GM18907 (cell line): ENCODE measurements around the gene SDE2.
A peak's percentile ranks its signal among the peaks of the same experiment; 100 is the strongest.
"Not testable (repeated sequence)": the region's sequence is repeated elsewhere in the genome, so short reads cannot be mapped to it uniquely, and the experiment has no call there.

Experiments used
- ATAC-seq: cut with Tn5 transposase; IDR thresholded peaks from one replicate; pipeline ENCODE4 v1.9.1; 2021; ENCODE audit warnings: mild to moderate bottlenecking, moderate library complexity; ENCODE audit not compliant: unreplicated experiment

The SDE2 gene

GRCh38 chr1:225944951-225945350 lies 54.2 kb downstream of the SDE2 start:
- ATAC-seq = peak; percentile 66

GRCh38 chr1:225944387-225944786 lies 54.8 kb downstream of the SDE2 start:
- ATAC-seq = no peak

GRCh38 chr1:225943582-225943981 lies 55.6 kb downstream of the SDE2 start:
- ATAC-seq = no peak

- ATAC-seq = peak; percentile 79
Measured at GRCh38 chr1:225942574-225942973, 56.6 kb downstream of the SDE2 start.

GRCh38 chr1:225941942-225942222 lies 57.3 kb downstream of the SDE2 start:
- ATAC-seq = no peak

GRCh38 chr1:225941187-225941941 lies 57.8 kb downstream of the SDE2 start, which contains the start of gene LEFTY2:
LEFTY2 (minus strand) TSS chr1:225941220; CDS start chr1:225941140, 80 bp downstream.
- no peak for ATAC-seq

GRCh38 chr1:225940385-225941151 lies 58.6 kb downstream of the SDE2 start:
- no peak for ATAC-seq

- ATAC-seq = not testable (repeated sequence)
Measured at GRCh38 chr1:225939939-225940310, 59.2 kb downstream of the SDE2 start.

- not testable (repeated sequence) for ATAC-seq
Measured at GRCh38 chr1:225939097-225939938, 59.8 kb downstream of the SDE2 start.

- no peak for ATAC-seq
Measured at GRCh38 chr1:225937048-225937968, 61.8 kb downstream of the SDE2 start.

- no peak for ATAC-seq
Measured at GRCh38 chr1:225936523-225936922, 62.6 kb downstream of the SDE2 start.

GRCh38 chr1:225936086-225936485 lies 63.1 kb downstream of the SDE2 start:
- ATAC-seq = not testable (repeated sequence)

- no peak for ATAC-seq
Measured at GRCh38 chr1:225934711-225935110, 64.4 kb downstream of the SDE2 start.

- no peak for ATAC-seq
Measured at GRCh38 chr1:225933072-225933471, 66.1 kb downstream of the SDE2 start.
